ENCODE results near the gene TDRD12.
"Not testable (repeated sequence)": the region's sequence is repeated elsewhere in the genome, so short reads cannot be mapped to it uniquely, and the experiment has no call there.

- TF ChIP-seq CTCF, POLR2A (IDR thresholded peaks at IDR 0.05): not testable (repeated sequence)
Observed at GRCh38 chr19:32867436-32867835, 147.9 kb downstream of the TDRD12 start.

Data from thyroid gland (tissue), 4 donors.